Measurements from ENCODE around the gene RPP21.

RPP21 gene

GRCh38 chr6:30386166-30386565 lies 41.2 kb downstream of the RPP21 start:
- DNase-seq = no peak

- DNase-seq = no peak
Observed at GRCh38 chr6:30391240-30391639, 46.3 kb downstream of the RPP21 start.

- no peak for DNase-seq
Observed at GRCh38 chr6:30394139-30394538, 49.2 kb downstream of the RPP21 start.

Data from amniotic stem cell (primary cell).